Neural crest cell (in vitro differentiated cells): ENCODE data around the gene NCS1. TPM values are rescaled to one million over a fixed set of nuclear protein-coding genes. Genes with fewer than 3 reads are reported as not detected.

Source experiments
- DNase-seq: peaks from one replicate; pipeline ENCODE4 v3.0.0; 2021; ENCODE audit warnings: low read depth, mixed read lengths, low spot score
- H3K27ac Mint-ChIP-seq: one replicate; pipeline ENCODE4 v1.8.0; 2021; ENCODE audit warnings: mild to moderate bottlenecking, mixed read lengths; ENCODE audit not compliant: unreplicated experiment
- H3K27me3 Mint-ChIP-seq: 2 replicates; pipeline ENCODE4 v1.8.0; 2021; ENCODE audit warnings: low read depth, mild to moderate bottlenecking, mixed read lengths
- H3K36me3 Mint-ChIP-seq: 2 replicates; pipeline ENCODE4 v1.8.0; 2021; ENCODE audit warnings: low read depth, mild to moderate bottlenecking, mixed read lengths
- H3K4me1 Mint-ChIP-seq: 2 replicates; pipeline ENCODE4 v1.8.0; 2021; ENCODE audit warnings: mixed read lengths
- H3K4me3 Mint-ChIP-seq: one replicate; pipeline ENCODE4 v1.8.0; 2021; ENCODE audit warnings: mild to moderate bottlenecking, mixed read lengths
- H3K9me3 Mint-ChIP-seq: 2 replicates; pipeline ENCODE4 v1.8.0; 2021; ENCODE audit warnings: mixed read lengths
- total RNA-seq: library from RNA; stranded (reverse); gene quantifications from 2 replicates; pipeline ENCODE4 v1.2.1, GENCODE V29; 2021
- TF ChIP-seq, protein P1 (sequence below): fragments of 200-600 bp; sonication (generic); conservative IDR thresholded peaks from 2 replicates; pipeline ENCODE4 v1.5.0; 2021; ENCODE audit warnings: antibody characterized with exemption, mild to moderate bottlenecking

NCS1 gene
- total RNA-seq, 1 donor from 2014 or later = 60.1 TPM

DNA sequence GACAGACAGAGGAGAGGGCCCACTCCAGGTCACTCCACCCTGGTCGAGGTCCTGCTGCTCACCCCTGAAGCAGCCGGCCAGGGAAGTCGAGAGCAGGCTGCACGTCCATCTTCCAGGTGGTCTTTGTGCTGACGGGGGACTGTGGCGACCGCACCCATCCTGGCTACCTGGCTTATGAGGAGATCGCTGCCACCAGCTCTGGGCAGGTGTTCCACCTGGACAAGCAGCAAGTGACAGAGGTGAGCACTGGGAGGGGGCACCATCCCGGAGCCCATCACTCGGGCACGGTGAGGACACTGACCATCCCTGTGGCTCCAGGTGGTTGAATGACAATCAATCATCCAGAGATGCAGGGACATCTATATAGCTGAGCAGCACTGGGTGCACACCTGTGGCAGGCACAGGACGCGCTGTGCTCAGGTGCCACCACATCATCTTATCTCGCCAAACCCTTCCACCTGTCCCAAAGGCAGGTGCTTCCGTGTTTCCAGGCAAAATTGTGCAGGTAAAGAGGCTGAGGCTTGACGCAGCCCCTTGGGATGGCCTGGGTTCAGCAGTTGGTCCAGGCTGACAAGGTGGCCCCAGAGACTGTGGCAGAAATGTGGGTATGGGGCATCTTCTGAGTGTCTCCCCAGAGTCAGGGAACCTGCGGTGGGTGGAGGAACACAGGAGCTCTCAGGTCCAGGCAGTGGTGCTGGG, 114.0 kb downstream of the NCS1 start:
- no peak for DNase-seq
- Mint-ChIP-seq H3K4me1 (no peaks in the 10 kb centered on the region), H3K4me3 (no peak overlapping the region), H3K36me3 (no peaks in the 10 kb centered on the region), H3K27ac (no peak overlapping the region), H3K9me3 (no peaks in the 10 kb centered on the region), H3K27me3 (peaks cover 54% of the 10 kb centered on the region)
- TF ChIP-seq, protein P1, sequence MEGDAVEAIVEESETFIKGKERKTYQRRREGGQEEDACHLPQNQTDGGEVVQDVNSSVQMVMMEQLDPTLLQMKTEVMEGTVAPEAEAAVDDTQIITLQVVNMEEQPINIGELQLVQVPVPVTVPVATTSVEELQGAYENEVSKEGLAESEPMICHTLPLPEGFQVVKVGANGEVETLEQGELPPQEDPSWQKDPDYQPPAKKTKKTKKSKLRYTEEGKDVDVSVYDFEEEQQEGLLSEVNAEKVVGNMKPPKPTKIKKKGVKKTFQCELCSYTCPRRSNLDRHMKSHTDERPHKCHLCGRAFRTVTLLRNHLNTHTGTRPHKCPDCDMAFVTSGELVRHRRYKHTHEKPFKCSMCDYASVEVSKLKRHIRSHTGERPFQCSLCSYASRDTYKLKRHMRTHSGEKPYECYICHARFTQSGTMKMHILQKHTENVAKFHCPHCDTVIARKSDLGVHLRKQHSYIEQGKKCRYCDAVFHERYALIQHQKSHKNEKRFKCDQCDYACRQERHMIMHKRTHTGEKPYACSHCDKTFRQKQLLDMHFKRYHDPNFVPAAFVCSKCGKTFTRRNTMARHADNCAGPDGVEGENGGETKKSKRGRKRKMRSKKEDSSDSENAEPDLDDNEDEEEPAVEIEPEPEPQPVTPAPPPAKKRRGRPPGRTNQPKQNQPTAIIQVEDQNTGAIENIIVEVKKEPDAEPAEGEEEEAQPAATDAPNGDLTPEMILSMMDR = no peak

Other genes with a start within 250 kb of the NCS1 start
- gene FNBP1, start 129.2 kb upstream of the NCS1 start, total RNA-seq = 47.3 and 48.4 TPM in 2 replicates
- gene GPR107, start 118.5 kb upstream of the NCS1 start, total RNA-seq = 42.8 and 43.8 TPM in 2 replicates
- gene HMCN2, start 93.4 kb downstream of the NCS1 start, total RNA-seq = 0.07 TPM in 1 of 2 replicates, not detected in the other